22Rv1 (cell line): ENCODE measurements around the gene DISC1.

ENCODE experiments used
- ZFX ChIP-seq: fragments of 450-650 bp; IDR thresholded peaks from 2 replicates; pipeline ENCODE4 v1.6.1; 2017; ENCODE audit warnings: antibody characterized with exemption, borderline replicate concordance
- TF ChIP-seq, protein P1 (sequence below): fragments of 450-650 bp; IDR thresholded peaks from 2 replicates; pipeline ENCODE4 v1.5.1; 2017; ENCODE audit warnings: mild to moderate bottlenecking

DNA sequence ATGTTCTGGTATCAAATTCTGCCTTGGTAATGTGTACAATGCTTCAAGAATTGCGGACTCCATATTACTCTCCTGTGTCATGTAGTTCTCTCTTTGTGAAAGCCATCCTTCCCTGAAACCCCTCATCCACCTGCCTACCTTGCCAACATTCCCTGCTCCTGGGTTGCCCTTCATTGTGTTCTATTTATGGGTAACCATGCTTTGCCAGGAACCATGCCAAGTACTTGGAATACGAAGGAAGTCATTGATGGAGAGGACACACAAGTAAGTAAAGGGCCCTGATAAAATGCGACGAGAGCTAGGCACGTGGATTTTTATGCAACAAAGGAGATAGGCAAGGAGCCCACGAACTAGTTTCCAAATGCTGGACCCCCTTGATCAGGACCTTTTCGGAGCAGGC, 300.8 kb downstream of the DISC1 start:
- TF ChIP-seq, protein P1, sequence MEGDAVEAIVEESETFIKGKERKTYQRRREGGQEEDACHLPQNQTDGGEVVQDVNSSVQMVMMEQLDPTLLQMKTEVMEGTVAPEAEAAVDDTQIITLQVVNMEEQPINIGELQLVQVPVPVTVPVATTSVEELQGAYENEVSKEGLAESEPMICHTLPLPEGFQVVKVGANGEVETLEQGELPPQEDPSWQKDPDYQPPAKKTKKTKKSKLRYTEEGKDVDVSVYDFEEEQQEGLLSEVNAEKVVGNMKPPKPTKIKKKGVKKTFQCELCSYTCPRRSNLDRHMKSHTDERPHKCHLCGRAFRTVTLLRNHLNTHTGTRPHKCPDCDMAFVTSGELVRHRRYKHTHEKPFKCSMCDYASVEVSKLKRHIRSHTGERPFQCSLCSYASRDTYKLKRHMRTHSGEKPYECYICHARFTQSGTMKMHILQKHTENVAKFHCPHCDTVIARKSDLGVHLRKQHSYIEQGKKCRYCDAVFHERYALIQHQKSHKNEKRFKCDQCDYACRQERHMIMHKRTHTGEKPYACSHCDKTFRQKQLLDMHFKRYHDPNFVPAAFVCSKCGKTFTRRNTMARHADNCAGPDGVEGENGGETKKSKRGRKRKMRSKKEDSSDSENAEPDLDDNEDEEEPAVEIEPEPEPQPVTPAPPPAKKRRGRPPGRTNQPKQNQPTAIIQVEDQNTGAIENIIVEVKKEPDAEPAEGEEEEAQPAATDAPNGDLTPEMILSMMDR = no peak
- TF ChIP-seq ZFX = no peak
